ENCODE results near the gene GABRA5.
"Not testable (repeated sequence)": the region's sequence is repeated elsewhere in the genome, so short reads cannot be mapped to it uniquely, and the experiment has no call there.

The GABRA5 gene

GRCh38 chr15:26879706-26880105 is 12.8 kb downstream of the GABRA5 start:
- DNase-seq = no peak

DNA sequence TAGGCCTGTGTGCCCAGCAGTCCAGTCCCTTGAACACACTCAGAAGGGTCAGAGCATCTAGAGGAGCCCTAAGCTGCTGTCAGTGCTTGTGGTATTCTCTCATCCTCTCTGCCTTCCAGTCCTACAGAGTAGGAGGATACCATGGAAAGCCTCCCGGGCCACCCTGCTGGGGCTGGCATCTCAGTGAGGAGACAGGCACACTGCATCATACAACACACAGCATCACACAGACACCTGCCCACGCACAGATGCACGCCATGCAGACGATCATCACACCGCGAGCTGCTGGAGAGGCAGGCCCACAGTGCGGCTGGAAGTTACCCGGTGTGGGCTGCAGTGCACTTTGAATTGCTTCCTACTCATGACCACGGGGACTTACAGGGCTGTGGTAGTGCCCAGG is 15.2 kb downstream of the GABRA5 start:
- no peak for DNase-seq

DNA sequence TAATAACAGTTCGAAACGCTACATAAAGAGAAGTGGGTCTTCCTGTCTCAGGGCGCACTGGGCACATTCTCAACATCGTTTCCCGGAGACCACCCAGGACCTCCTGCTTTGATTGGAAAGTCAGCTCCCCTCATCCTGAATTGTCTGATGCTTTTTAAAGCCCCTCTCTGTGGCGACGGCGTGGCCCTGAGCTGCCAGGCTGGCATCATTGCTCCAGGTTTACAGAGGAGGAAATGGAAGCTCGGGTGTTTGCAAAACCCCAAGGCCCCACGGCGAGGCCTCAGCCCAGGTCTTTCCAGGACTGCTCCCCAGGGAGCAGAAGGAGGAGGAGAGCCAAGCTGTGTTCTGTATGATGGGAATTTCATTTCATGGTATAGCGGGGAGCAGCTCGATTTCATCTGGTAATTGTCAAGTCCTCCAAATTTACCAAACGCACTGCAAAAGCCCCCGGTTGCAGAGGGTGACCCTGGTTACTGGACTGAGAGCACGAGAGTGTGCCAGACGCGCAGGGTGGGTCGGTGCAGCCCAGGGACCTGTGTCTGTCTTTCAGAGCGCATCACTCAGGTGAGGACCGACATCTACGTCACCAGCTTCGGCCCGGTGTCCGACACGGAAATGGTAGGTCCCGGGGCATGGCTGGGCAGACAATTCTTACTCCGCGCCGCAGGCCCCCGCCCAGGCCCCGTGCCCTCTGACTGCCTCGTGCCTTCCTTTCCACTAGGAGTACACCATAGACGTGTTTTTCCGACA is 15.9 kb downstream of the GABRA5 start:
- no peak for DNase-seq

DNA sequence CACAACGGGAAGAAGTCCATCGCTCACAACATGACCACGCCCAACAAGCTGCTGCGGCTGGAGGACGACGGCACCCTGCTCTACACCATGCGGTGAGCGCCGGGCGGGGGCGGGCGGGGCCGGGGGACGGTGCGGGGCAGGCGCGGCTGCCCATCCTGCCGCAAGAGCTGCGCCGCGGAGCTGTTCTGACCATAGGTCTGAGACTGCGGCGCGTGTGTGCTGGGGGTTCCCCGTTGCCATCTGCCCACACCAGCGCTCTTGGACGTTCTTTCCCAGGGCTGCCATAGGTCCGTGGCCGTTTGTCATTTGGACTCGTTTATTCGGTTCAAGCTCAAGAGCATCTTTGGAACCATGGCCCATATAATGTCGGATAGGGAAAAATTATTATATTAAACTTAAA is 16.6 kb downstream of the GABRA5 start:
- DNase-seq = no peak

DNA sequence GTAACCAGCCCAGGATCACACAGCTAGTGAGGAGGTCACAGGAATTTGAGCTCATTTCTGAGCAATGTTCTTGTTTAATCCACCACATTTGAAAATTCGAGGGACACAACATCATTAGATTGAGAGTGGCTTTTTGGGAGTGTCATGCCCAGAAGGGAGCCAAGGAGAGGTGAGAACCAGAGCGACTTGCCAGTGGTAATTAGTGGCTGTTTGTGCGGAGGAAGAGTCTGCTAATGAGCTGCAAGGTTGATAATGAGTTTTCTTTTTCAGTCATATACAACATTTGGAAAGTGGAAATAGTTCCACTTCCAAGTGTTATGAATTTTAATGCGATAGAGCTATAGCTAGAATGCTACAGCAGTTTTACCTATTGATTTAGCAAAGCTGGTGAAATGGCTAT is 19.7 kb downstream of the GABRA5 start:
- DNase-seq = no peak

DNA sequence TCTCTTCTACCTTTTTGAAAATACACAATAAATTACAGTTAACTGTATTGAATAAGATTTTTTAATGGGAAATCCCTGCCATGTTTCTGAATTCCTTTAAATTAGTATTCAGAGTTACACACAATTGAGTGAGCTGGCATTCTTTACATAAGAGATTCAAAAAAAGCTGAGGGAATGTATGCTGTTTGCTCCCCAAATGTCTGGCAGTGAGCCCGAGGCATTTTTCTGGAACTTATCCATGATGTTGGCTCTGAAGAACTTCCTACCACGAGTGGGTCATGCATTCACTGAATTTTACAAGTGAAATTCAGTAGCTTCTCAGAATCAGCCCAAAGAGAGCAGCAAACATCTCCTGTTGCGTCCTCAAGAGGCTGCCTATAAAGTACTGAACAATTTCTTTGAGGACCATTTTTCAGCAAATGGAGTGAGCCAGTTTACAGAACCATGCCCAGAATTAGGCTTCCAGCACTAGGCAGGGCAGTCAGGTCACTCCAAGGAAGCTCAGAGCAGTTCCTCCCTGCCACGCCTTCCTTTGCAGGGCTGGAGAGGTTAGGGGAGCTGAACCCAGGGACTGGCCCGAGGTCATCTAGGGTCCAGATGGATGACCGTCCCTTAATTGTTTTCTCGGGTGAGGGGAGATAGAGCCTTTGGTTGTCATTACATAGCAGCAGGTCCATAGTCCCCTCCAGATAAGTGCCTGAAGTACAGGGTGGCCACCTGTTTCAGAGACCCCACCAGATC is 21.2 kb downstream of the GABRA5 start:
- DNase-seq = no peak

DNA sequence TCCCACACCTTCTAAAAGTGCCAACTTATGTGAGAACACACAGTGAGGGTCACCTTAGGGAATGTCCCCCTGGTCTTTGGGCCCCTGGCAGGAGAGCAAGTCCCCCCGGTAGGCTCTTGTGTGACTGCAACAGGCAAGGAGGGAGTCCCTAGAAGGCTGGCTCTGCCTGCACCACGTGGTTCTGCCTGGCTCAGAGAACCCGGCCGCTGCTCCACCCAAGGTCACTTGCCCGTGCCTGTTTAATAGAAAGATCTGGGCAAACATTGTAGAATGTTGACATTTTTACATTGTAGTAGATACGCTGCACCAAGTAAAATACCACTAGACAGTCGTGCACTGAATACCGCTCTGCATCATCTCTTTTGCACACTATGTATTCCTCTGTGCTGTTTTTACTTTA is 21.9 kb downstream of the GABRA5 start:
- no peak for DNase-seq

- DNase-seq = peak; percentile 48
Observed at GRCh38 chr15:26889298-26889898, 22.5 kb downstream of the GABRA5 start.

DNA sequence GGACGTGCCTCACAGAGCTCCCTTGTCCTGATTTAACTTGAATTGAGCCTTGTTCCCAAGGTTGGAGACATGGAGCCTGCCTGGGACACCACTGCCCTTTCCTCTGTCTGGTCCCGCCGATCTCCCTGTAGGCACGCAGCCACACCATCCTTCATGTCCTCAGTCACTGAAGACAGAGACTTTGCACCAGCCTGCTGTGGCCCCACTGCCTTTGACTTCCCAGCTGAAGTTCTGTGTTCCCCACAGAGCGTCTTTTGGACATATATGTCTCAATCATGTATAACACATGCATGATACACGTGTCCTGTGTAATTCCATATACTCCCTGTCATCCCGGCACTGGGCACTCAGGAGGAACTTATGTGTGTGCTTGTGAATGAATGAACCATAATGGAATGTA is 23.6 kb downstream of the GABRA5 start:
- no peak for DNase-seq

DNA sequence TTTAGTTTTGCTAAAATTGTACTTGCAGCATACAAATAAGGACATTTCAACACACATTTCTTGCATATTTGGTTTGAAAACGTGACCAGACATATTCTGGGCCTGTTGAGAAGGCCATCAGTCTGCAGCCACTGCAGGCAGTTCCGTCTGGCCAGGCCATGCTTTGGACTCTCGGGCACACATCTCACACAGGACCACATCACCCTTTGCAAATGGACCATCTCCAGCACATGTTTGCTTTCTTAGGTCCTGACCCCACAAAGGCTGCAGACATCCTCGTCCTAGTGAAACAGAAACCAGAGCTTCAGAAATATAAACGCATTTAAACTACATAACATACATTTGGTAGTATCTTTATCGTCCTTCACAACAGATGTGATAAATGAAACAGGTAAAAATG is 24.1 kb downstream of the GABRA5 start:
- DNase-seq = peak; percentile 38

GRCh38 chr15:26891448-26892181 is 24.8 kb downstream of the GABRA5 start:
- peak; percentile 94 for DNase-seq

GRCh38 chr15:26892182-26892518 is 25.3 kb downstream of the GABRA5 start:
- DNase-seq = no peak

GRCh38 chr15:26892678-26893077 is 25.8 kb downstream of the GABRA5 start:
- no peak for DNase-seq

GRCh38 chr15:26893351-26894065 is 26.6 kb downstream of the GABRA5 start:
- DNase-seq = no peak

- DNase-seq = no peak
Observed at GRCh38 chr15:26894181-26894580, 27.3 kb downstream of the GABRA5 start.

DNA sequence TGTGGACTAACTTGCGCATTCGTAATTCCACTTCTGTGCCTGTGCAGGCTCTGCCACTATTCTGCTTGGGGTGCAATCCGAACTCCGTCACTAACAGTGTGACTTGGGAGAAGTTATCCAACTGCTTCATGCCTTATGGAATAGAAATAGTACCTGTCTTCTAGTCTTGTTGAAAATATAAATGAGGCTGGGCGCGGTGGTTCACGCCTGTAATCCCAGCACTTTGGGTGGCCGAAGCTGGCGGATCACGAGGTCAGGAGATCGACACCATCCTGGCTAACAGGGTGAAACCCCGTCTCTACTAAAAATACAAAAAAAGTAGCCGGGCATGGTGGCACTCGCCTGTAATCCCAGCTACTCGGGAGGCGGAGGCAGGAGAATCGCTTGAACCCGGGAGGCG is 28.5 kb downstream of the GABRA5 start:
- not testable (repeated sequence) for DNase-seq

DNA sequence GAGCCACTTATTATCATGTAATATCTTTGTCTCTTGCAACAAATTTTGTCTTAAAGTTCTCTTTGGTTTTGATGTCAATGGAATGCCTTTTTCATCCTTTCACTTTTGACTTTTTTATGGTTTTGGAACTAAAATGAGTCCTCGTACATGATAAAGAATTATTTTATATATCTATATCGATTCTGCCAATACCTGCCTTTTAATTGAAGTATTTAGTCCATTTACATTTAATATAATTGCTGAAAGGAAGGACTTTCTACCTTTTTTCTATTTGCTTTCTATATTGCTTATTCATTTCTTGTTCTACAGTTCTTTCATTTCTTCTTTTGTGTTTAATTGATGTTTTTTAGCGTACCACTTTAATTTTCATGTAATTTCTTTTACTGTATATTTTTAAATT is 32.8 kb downstream of the GABRA5 start:
- DNase-seq = no peak

DNA sequence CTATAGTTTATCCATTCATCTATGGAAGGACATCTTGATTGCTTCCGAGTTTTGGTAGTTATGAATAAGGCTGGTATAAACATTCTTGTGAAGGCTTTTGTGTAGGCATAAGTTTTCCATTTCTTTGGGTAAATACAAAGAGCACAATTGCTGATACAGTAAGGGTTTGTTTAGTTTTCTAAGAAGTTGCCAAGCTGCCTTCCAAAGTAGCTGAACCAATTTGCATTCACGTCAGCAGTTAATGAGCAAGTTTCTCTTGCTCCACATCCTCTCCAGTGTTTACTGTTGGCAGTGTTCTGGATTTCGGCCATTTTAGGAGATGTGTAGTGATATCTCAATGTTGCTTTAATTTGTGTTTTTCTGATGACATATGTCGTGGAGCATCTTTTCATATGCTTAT is 34.2 kb downstream of the GABRA5 start:
- DNase-seq = no peak

DNA sequence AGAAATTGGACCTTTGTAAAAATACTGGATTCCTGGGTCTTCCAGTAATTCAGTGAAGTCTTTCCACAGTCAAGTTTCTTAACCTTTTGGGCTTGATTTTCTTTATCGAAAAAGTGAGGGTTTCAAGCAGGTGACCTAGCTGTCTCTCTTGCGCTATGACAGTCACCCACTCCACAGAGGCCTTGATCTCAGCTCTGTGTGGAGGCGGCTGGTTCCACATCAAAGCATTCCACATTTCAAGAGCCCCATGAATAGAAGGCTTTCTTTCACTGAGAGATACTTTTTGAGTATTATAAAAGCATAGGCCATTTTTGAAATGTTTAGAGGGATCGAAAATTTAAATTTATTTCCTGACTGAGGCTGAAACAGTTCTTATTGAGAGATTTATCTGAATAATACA is 43.9 kb downstream of the GABRA5 start:
- DNase-seq = no peak

DNA sequence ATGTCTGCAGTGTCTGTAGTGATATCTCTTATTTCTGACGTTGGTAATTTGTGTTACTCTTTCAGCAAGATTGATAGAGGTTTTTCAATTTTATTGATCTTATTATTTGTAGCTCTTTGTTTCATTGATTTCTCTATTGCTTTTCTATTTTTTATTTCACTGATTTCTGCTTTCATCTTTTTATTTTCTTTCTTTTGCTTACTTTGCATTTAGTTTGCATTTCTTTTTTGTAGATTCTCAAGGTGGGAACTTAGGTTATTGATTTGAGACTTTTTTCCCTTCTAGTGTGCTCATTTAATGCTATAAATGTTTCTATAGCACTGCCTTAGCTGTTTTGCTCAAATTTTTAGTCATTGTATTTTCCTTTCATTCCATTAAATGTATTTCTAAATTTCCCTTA is 54.6 kb downstream of the GABRA5 start:
- no peak for DNase-seq

GRCh38 chr15:26926081-26926480 is 59.2 kb downstream of the GABRA5 start:
- DNase-seq = no peak

GRCh38 chr15:26928051-26928450 is 61.2 kb downstream of the GABRA5 start:
- no peak for DNase-seq

- DNase-seq = no peak
Observed at GRCh38 chr15:26929588-26929987, 62.7 kb downstream of the GABRA5 start.

Data from retina (tissue), 1 donor.